ENCODE measurements around the gene REEP1. TPM values are rescaled to one million over a fixed set of nuclear protein-coding genes. Genes with fewer than 3 reads are reported as not detected.
A peak's percentile ranks its signal among the peaks of the same experiment; 100 is the strongest.

REEP1 gene
- total RNA-seq, 4 donors from 2014 or later, result 46.1 to 95.1 (median 74.9) TPM

GRCh38 chr2:86342488-86342887 is 5.1 kb upstream of the REEP1 start:
- H3K9me3 ChIP-seq, result peaks cover 0 to 11% (median 7%) of the 10 kb centered on the region in 4 donors
- 69% methylated on average over 1 of the region's 1 CpG for WGBS
- H3K27ac ChIP-seq (replicated peaks in 1 of 4), result no peak overlapping the region
- TF ChIP-seq POLR2AphosphoS5 (IDR thresholded peaks at IDR 0.05) (no peak), EP300 (IDR thresholded peaks at IDR 0.05) (no peak), CTCF (IDR thresholded peaks at IDR 0.05) (no peak), POLR2A (IDR thresholded peaks at IDR 0.05; ENCODE audit: low read depth) (no peak)
- no peak overlapping the region for H3K4me3 ChIP-seq
- peaks cover 0 to 16% (median 0%) of the 10 kb centered on the region in 4 donors for H3K27me3 ChIP-seq
- DNase-seq (ENCODE audit: extremely low spot score), result no peak
- no peaks in the 10 kb centered on the region for H3K36me3 ChIP-seq
- peaks cover 5 to 9% (median 7%) of the 10 kb centered on the region in 4 donors for H3K4me1 ChIP-seq
- intact Hi-C loops (cut with DNase I), result no loop called here

GRCh38 chr2:86341470-86341869 is 4.0 kb upstream of the REEP1 start:
- DNase-seq (ENCODE audit: extremely low spot score), result no peak
- Histone ChIP-seq H3K4me3 (no peak overlapping the region), H3K9me3 (peaks cover 0 to 11% (median 7%) of the 10 kb centered on the region in 4 donors), H3K36me3 (no peaks in the 10 kb centered on the region), H3K27ac (replicated peaks in 1 of 4) (no peak overlapping the region), H3K4me1 (peaks cover 8 to 15% (median 11%) of the 10 kb centered on the region in 4 donors), H3K27me3 (peaks cover 0 to 23% (median 0%) of the 10 kb centered on the region in 4 donors)
- intact Hi-C loops (cut with DNase I), result no loop called here
- TF ChIP-seq EP300 (IDR thresholded peaks at IDR 0.05) (no peak), POLR2AphosphoS5 (IDR thresholded peaks at IDR 0.05) (no peak), CTCF (IDR thresholded peaks at IDR 0.05) (no peak), POLR2A (IDR thresholded peaks at IDR 0.05; ENCODE audit: low read depth) (no peak)

GRCh38 chr2:86338778-86339295 is 1.4 kb upstream of the REEP1 start:
- Histone ChIP-seq H3K4me3 (no peak overlapping the region), H3K9me3 (peaks cover 0 to 11% (median 7%) of the 10 kb centered on the region in 4 donors), H3K27ac (replicated peaks in 1 of 4) (no peak overlapping the region), H3K36me3 (no peaks in the 10 kb centered on the region), H3K27me3 (peaks cover 0 to 28% (median 0%) of the 10 kb centered on the region in 4 donors), H3K4me1 (peaks cover 10 to 41% (median 34%) of the 10 kb centered on the region in 4 donors)
- WGBS, result 89% methylated on average over 10 of the region's 10 CpGs
- DNase-seq (ENCODE audit: extremely low spot score), result no peak
- intact Hi-C loops (cut with DNase I), result no loop called here
- no peak for TF ChIP-seq POLR2A (IDR thresholded peaks at IDR 0.05; ENCODE audit: low read depth)
- no peak for TF ChIP-seq EP300 (IDR thresholded peaks at IDR 0.05)
- TF ChIP-seq POLR2AphosphoS5 (IDR thresholded peaks at IDR 0.05), result no peak
- TF ChIP-seq CTCF (IDR thresholded peaks at IDR 0.05), result no peak

GRCh38 chr2:86336675-86337243 is 667 bp downstream of the REEP1 start:
- WGBS, result 1% methylated on average over 14 of the region's 45 CpGs
- peaks cover 0 to 28% (median 0%) of the 10 kb centered on the region in 4 donors for H3K27me3 ChIP-seq
- intact Hi-C loops (cut with DNase I), result no loop called here
- H3K9me3 ChIP-seq, result peaks cover 0 to 10% (median 3%) of the 10 kb centered on the region in 4 donors
- no peaks in the 10 kb centered on the region for H3K36me3 ChIP-seq
- TF ChIP-seq CTCF (IDR thresholded peaks at IDR 0.05), result no peak
- TF ChIP-seq POLR2AphosphoS5 (IDR thresholded peaks at IDR 0.05), result no peak
- TF ChIP-seq EP300 (IDR thresholded peaks at IDR 0.05), result no peak
- no peak for TF ChIP-seq POLR2A (IDR thresholded peaks at IDR 0.05; ENCODE audit: low read depth)
- H3K27ac ChIP-seq (replicated peaks in 1 of 4), result peak overlapping the region; percentile 84 to 88 (median 85)
- H3K4me3 ChIP-seq, result peak overlapping the region; percentile 73 to 88 (median 80)
- peaks cover 16 to 56% (median 50%) of the 10 kb centered on the region in 4 donors for H3K4me1 ChIP-seq
- no peak for DNase-seq (ENCODE audit: extremely low spot score)

Data from esophagus muscularis mucosa (tissue), 4 donors.